HT-29 (cell line): ENCODE measurements around the gene FBXW10. TPM values are rescaled to one million over a fixed set of nuclear protein-coding genes. Genes with fewer than 3 reads are reported as not detected.
"Not testable (repeated sequence)": the region's sequence is repeated elsewhere in the genome, so short reads cannot be mapped to it uniquely, and the experiment has no call there.

Source experiments
- DNase-seq: peaks from one replicate; pipeline ENCODE4 v3.0.0-alpha.2; 2015; ENCODE audit warnings: low spot score
- small RNA-seq: library from RNA; depleted of rRNA; stranded (forward); fragments of <200 nt; gene quantifications from one replicate; pipeline ENCODE3, GENCODE V24; 2014
- total RNA-seq: library from RNA; depleted of rRNA; stranded (reverse); fragments of >200 nt; shearing (Covaris generic); gene quantifications from 2 replicates; pipeline ENCODE4 v1.2.3, GENCODE V29; 2014; rRNA removed

FBXW10 gene
- total RNA-seq, 1 experiment from 2014 or later = 0.05 TPM

- not testable (repeated sequence) for DNase-seq
Measured at GRCh38 chr17:18827613-18828012, 83.8 kb downstream of the FBXW10 start.

Small RNA genes lying within 50 kb of the gene (small RNA-seq; reads per million reads assigned to genes)
- gene AC026271.4 = not detected

Other genes starting within 250 kb of the FBXW10 start
- gene TBC1D28, start 99.7 kb upstream of the FBXW10 start, total RNA-seq = not detected in 2 replicates
- 1.2 and 2.1 TPM in 2 replicates for gene FOXO3B, start 61.7 kb upstream of the FBXW10 start, total RNA-seq
- gene TVP23B, start 37.1 kb downstream of the FBXW10 start, total RNA-seq = 15.9 and 30.9 TPM in 2 replicates
- 22.3 and 28.4 TPM in 2 replicates for gene PRPSAP2, start 114.1 kb downstream of the FBXW10 start, total RNA-seq
- gene SLC5A10, start 208.1 kb downstream of the FBXW10 start, total RNA-seq = not detected in 2 replicates